Endothelial cell of umbilical vein (primary cell): ENCODE measurements around the gene KMT5C. TPM values are rescaled to one million over a fixed set of nuclear protein-coding genes. Genes with fewer than 3 reads are reported as not detected.

Experiments
- BruUV-seq: library from RNA; stranded (reverse); fragments of 400-500 nt; replicated peaks from 2 replicates; lab custom pipeline; 2021; lab: Mats Ljungman, UMichigan
- CTCF ChIA-PET: fragments of 300-600, 350-600 bp; sonication (Branson Sonifier 250); formaldehyde crosslinking; loops from one replicate; lab custom pipeline; 2021; ENCODE audit warnings: antibody characterized with exemption, inconsistent platforms; lab: Charles Lee
- POLR2A ChIA-PET: fragments of 300-600, 350-600 bp; sonication (Branson Sonifier 250); formaldehyde crosslinking; loops from one replicate; lab custom pipeline; 2021; ENCODE audit warnings: antibody characterized with exemption, inconsistent platforms; lab: Charles Lee
- DNase-seq: peaks from one replicate; pipeline ENCODE4 v3.0.0-alpha.2; 2011; ENCODE audit warnings: low read depth, low spot score
- FAIRE-seq: peaks from 2 replicates; lab custom pipeline; 2011; peaks lifted over from hg19 to GRCh38; lab: Jason Lieb, UNC
- H2AFZ ChIP-seq: 2 replicates; pipeline ENCODE4 v1.6.0; 2012; ENCODE audit warnings: low read depth, low read length, control low read depth, inconsistent platforms
- H3K27ac ChIP-seq: 2 replicates; pipeline ENCODE4 v1.5.1; 2011; ENCODE audit warnings: low read depth, mild to moderate bottlenecking, control low read depth, low read length, moderate library complexity; ENCODE audit not compliant: insufficient read depth
- H3K27me3 ChIP-seq, 2 experiments: 2 replicates each; pipeline versions ENCODE4 v1.6.0 to v1.6.1; 2011; ENCODE audit warnings: low read length in 2 of 2, mixed read lengths in 1 of 2; ENCODE audit not compliant: control insufficient read depth in 2 of 2, insufficient read depth in 2 of 2
- H3K36me3 ChIP-seq, 2 experiments: 2 replicates in 1 of 2; 3 replicates in 1 of 2; pipeline ENCODE4 v1.5.1; 2011; ENCODE audit warnings: low read length in 2 of 2, mild to moderate bottlenecking in 1 of 2, moderate library complexity in 1 of 2; ENCODE audit not compliant: control insufficient read depth in 2 of 2, insufficient read depth in 2 of 2; ENCODE audit errors: extremely low read depth in 1 of 2
- H3K4me1 ChIP-seq: 3 replicates; pipeline ENCODE4 v1.5.1; 2011; ENCODE audit warnings: mild to moderate bottlenecking, low read length; ENCODE audit not compliant: control insufficient read depth, insufficient read depth; ENCODE audit errors: extremely low read depth
- H3K4me2 ChIP-seq: 2 replicates; pipeline ENCODE4 v1.6.1; 2011; ENCODE audit warnings: low read length, control low read depth, mixed read lengths; ENCODE audit not compliant: insufficient read depth
- H3K4me3 ChIP-seq, 3 experiments: fragments of 200-600 bp in 1 of 3; sonication (generic), shearing (Covaris generic) in 1 of 3; replicated peaks in 1 of 3; 2 replicates each; pipeline ENCODE4 v1.5.1; 2011 to 2016; ENCODE audit warnings: control low read depth in 3 of 3, low read length in 3 of 3, mild to moderate bottlenecking in 2 of 3, inconsistent platforms in 1 of 3, low read depth in 1 of 3, moderate library complexity in 1 of 3; ENCODE audit not compliant: insufficient read depth in 1 of 3
- H3K79me2 ChIP-seq: 2 replicates; pipeline ENCODE4 v1.6.0; 2012; ENCODE audit warnings: low read length, inconsistent platforms; ENCODE audit not compliant: control insufficient read depth, insufficient read depth
- H3K9ac ChIP-seq: replicated peaks from 2 replicates; pipeline ENCODE3; 2011; ENCODE audit warnings: low read length, control low read depth; ENCODE audit not compliant: insufficient read depth; ENCODE audit errors: extremely low read depth
- H3K9me1 ChIP-seq: replicated peaks from 3 replicates; pipeline ENCODE4 v1.6.0; 2011; ENCODE audit warnings: mild to moderate bottlenecking, low read length; ENCODE audit not compliant: control insufficient read depth, insufficient read depth; ENCODE audit errors: extremely low read depth
- H3K9me3 ChIP-seq: replicated peaks from 2 replicates; pipeline ENCODE4 v1.5.1; 2012; ENCODE audit warnings: low read length, inconsistent platforms; ENCODE audit not compliant: control insufficient read depth, insufficient read depth
- H4K20me1 ChIP-seq: replicated peaks from 2 replicates; pipeline ENCODE3; 2011; ENCODE audit warnings: mild to moderate bottlenecking, low read length; ENCODE audit not compliant: control insufficient read depth, insufficient read depth; ENCODE audit errors: extremely low read depth
- EZH2 ChIP-seq: IDR thresholded peaks from 2 replicates; pipeline ENCODE4 v1.6.1; 2012; ENCODE audit warnings: borderline replicate concordance, low read depth, mild to moderate bottlenecking, moderate library complexity, low read length, inconsistent platforms; ENCODE audit not compliant: severe bottlenecking
- FOS ChIP-seq: IDR thresholded peaks from 2 replicates; pipeline ENCODE4 v1.6.1; 2011; ENCODE audit warnings: mild to moderate bottlenecking, low read length, moderate library complexity, borderline replicate concordance; ENCODE audit not compliant: insufficient read depth
- GATA2 ChIP-seq: IDR thresholded peaks from 2 replicates; pipeline ENCODE4 v1.7.0; 2011; ENCODE audit warnings: low read depth, mild to moderate bottlenecking, moderate library complexity, mixed read lengths, low read length; ENCODE audit not compliant: insufficient read length, insufficient read depth
- JUN ChIP-seq: IDR thresholded peaks from 2 replicates; pipeline ENCODE4 v1.6.1; 2011; ENCODE audit warnings: borderline replicate concordance, low read depth; ENCODE audit not compliant: insufficient read length, insufficient read depth
- MYC ChIP-seq: IDR thresholded peaks from one replicate; pipeline ENCODE4 v1.6.1; 2011; ENCODE audit warnings: mild to moderate bottlenecking, low read depth, low read length
- POLR2A ChIP-seq: IDR thresholded peaks from 2 replicates; pipeline ENCODE4 v1.6.1; 2012; ENCODE audit warnings: low read depth, mild to moderate bottlenecking, control low read depth, low read length
- POLR2AphosphoS5 ChIP-seq: IDR thresholded peaks from 2 replicates; pipeline ENCODE4 v1.6.1; 2012; ENCODE audit warnings: low read depth, mild to moderate bottlenecking, control low read depth, low read length, moderate library complexity; ENCODE audit not compliant: insufficient read depth
- dilution Hi-C: fragments of 300-500 bp; cut with MboI; formaldehyde crosslinking; loops from one replicate; pipeline ENCODE4 v1.15.0; 2019; ENCODE audit warnings: low sequenced_read_pairs; ENCODE audit not compliant: extremely low pct_ligation_motif_present
- intact Hi-C: fragments of 100-400 bp; cut with micrococcal nuclease; formaldehyde crosslinking; loops from one replicate; pipeline ENCODE4 v1.10.0; 2022
- polyA plus RNA-seq, 4 experiments: library from polyadenylated mRNA; depleted of rRNA in 3 of 4; stranded (reverse) in 3 of 4; unstranded in 1 of 4; fragments of >200 nt; gene quantifications; 2 replicates each; pipeline versions ENCODE4 v1.2.1 to v1.2.3, GENCODE V29; 2011 to 2012; ENCODE audit warnings: missing spikeins in 1 of 4
- total RNA-seq: library from RNA; stranded (reverse); gene quantifications from 2 replicates; pipeline ENCODE4 v1.2.3, GENCODE V29; 2021
- TF ChIP-seq, protein P1 (sequence below), 2 donors: IDR thresholded peaks; 1 replicate in 1 of 2; 2 replicates in 1 of 2; pipeline ENCODE4 v1.5.1; 2011; ENCODE audit warnings: low read length in 2 of 2, mild to moderate bottlenecking in 2 of 2, moderate library complexity in 2 of 2, control low read depth in 1 of 2, inconsistent platforms in 1 of 2, low read depth in 1 of 2; ENCODE audit not compliant: insufficient read depth in 1 of 2; ENCODE audit errors: extremely low read depth in 1 of 2
- TF ChIP-seq, protein P2 (sequence below): IDR thresholded peaks from 2 replicates; pipeline ENCODE4 v1.6.1; 2011; ENCODE audit not compliant: insufficient read depth, insufficient read length

The KMT5C gene
- total and polyA plus RNA-seq, 2 donors (not counting 3 experiments of a cell fraction or from before 2014, with no cell fraction given): 7.2 to 13.5 TPM

DNA sequence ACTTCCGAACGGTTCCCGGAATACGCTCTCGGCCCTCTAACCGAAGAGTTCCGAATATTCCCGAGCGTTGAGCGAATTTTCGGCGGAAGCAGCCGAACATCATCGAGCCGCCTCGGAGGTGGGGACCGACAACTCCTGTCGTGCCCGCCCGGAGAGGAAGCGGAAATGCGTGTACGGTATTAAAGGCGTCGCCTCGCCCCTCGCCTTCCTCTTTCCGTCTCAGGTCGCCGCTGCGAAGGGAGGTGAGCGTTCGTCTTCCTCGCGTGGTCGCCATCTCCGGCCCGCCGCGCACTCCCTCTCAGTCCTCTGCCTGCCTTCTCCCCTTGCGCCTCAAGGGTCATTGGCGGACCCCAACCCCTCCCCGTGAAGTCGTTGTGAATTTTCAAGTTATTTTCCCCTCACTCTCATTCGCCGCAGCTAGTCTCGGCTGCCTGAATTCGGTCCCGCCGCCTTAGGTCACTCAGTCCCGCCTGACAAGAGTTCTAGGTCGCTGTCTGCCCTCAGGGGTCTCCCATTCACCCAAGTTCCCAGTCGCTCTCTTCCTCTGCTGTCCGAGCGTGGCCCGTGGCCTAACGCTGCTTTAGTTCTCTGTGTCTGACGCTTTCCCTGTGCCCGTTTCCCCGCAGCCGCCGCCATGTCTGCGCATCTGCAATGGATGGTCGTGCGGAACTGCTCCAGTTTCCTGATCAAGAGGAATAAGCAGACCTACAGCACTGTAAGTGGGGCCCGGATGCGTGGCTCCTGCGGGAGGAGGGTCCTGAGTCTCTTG, 46.2 kb downstream of the KMT5C start, which contains the start of gene RPL28:
Gene RPL28, plus strand, starts transcription at position 209 of the 769 bp plus-strand sequence. Its CDS starts 426 bp downstream, at position 635.
- ChIA-PET POLR2A (interaction anchor here (0.9 kb wide), 1 partner anchor 20 kb away, joined by 3 read pairs; no protein-coding TSS in a partner anchor), CTCF (interaction anchor here (2.9 kb wide), 1 partner anchor 84 kb away, joined by 10 read pairs; no protein-coding TSS in a partner anchor)
- Histone ChIP-seq H3K36me3 (peaks cover 14 to 30% of the 10 kb centered on the region in 2 experiments), H3K9me1 (no peaks in the 10 kb centered on the region), H3K27me3 (no peaks in the 10 kb centered on the region), H3K9ac (peak within 1 kb of the TSS; percentile 81), H3K9me3 (no peaks in the 10 kb centered on the region), H3K4me2 (peak within 1 kb of the TSS; percentile 96), H3K27ac (peak within 1 kb of the TSS; percentile 75), H3K79me2 (peaks cover 41% of the 10 kb centered on the region), H3K4me1 (peaks cover 31% of the 10 kb centered on the region), H3K4me3 (peak within 1 kb of the TSS; percentile 33 to 69 (median 67)), H2AFZ (peak within 1 kb of the TSS; percentile 90), H4K20me1 (peaks cover 4% of the 10 kb centered on the region)
- TSS peak; percentile 71 for BruUV-seq
- dilution Hi-C loops: no loop called here
- DNase-seq (peak; percentile 99), FAIRE-seq (peak; percentile 100)
- intact Hi-C loops: loop anchor here (1.0 to 10.0 kb wide), 7 partner anchors 22 to 241 kb away; partner anchors contain the start of genes ISOC2, KMT5C, TNNT1 and ZNF524
- peak; percentile 100 for TF ChIP-seq POLR2AphosphoS5
- TF ChIP-seq FOS: no peak
- peak; percentile 100 for TF ChIP-seq POLR2A
- TF ChIP-seq, protein P1, sequence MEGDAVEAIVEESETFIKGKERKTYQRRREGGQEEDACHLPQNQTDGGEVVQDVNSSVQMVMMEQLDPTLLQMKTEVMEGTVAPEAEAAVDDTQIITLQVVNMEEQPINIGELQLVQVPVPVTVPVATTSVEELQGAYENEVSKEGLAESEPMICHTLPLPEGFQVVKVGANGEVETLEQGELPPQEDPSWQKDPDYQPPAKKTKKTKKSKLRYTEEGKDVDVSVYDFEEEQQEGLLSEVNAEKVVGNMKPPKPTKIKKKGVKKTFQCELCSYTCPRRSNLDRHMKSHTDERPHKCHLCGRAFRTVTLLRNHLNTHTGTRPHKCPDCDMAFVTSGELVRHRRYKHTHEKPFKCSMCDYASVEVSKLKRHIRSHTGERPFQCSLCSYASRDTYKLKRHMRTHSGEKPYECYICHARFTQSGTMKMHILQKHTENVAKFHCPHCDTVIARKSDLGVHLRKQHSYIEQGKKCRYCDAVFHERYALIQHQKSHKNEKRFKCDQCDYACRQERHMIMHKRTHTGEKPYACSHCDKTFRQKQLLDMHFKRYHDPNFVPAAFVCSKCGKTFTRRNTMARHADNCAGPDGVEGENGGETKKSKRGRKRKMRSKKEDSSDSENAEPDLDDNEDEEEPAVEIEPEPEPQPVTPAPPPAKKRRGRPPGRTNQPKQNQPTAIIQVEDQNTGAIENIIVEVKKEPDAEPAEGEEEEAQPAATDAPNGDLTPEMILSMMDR (IDR thresholded peaks at IDR 0.05; ENCODE audit: extremely low read depth in 1 of 2, insufficient read depth in 1 of 2, low read depth in 1 of 2, low read length in 2 of 2): no peak
- no peak for TF ChIP-seq GATA2
- no peak for TF ChIP-seq JUN
- TF ChIP-seq, protein P2, sequence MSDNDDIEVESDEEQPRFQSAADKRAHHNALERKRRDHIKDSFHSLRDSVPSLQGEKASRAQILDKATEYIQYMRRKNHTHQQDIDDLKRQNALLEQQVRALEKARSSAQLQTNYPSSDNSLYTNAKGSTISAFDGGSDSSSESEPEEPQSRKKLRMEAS: peak; percentile 56
- peak; percentile 66 for TF ChIP-seq MYC
- TF ChIP-seq EZH2: no peak
